NCI-H2196 (cell line): Measurements from ENCODE around the gene LIPA.
"Not testable (repeated sequence)": the region's sequence is repeated elsewhere in the genome, so short reads cannot be mapped to it uniquely, and the experiment has no call there.

ENCODE experiments used
- DNase-seq: peaks from one replicate; lab custom pipeline; 2025; ENCODE audit not compliant: unreplicated experiment; lab: John Stamatoyannopoulos, UW

LIPA gene

GRCh38 chr10:89171263-89171872, 80.2 kb downstream of the LIPA start:
- no peak for DNase-seq

- not testable (repeated sequence) for DNase-seq
Observed at GRCh38 chr10:89168354-89168900, 83.1 kb downstream of the LIPA start.

DNA sequence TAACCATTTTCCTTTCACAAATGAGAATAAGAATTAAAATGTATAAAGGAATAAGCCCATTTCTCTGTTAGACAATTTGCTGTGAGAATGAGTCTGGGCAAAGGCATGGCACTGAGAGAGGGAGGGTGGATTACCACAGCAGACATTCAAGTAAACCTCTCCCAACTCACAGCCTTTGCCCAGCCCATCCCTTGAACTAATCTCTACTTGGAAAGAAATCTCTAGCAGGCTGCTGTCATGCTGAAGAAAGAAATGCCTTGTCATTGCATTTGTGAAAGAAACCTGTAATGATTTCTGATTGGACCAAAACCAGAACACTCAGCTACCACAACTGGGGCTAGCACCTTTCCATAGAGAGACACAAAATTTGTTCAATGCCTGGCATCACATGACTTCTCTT, 83.7 kb downstream of the LIPA start:
- no peak for DNase-seq

GRCh38 chr10:89165923-89166322, 85.7 kb downstream of the LIPA start:
- no peak for DNase-seq

DNA sequence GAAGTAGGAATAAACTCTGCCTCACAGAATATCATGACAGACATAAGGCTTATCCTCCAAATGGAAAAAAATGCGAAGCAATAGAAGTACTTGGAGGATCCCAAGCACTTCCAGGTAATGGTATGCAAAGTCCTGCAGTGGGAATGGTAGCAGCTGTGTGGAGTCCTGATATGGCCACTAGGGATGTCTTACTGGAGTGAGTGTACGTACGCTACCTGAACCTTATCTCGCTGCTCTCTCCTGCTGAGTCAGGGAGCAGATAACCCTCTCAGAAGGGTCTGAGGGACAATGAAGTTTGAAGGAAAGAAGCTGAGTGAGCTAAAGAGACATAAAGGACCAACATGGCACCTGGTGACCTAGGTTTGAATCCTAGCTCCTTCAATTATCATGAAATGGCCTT, 86.7 kb downstream of the LIPA start:
- DNase-seq: no peak

DNA sequence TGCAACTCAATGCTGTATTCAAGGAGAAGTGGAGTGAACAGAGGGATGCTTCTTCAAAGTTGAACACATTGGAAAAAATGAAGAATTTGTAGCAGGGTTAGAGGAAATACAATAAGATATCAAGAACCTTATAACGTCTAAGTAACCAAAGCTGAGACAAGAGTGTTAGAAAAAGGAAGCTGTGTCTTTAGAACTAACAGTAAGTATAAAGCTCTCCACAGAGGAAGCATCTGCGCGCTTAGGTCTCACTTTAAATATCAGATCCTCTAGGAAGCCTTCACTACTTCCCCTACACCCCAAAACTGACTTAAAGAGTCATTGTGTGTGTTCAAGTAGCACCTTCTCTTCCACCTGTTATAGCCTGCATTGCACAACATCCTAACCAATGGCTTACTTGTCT, 87.5 kb downstream of the LIPA start:
- no peak for DNase-seq
